ENCODE data around the gene SMTN. TPM values are rescaled to one million over a fixed set of nuclear protein-coding genes. Genes with fewer than 3 reads are reported as not detected.

SMTN gene
- total RNA-seq, 3 donors from 2014 or later (not counting 1 experiment from before 2014, with no cell fraction given) = 2.1 to 4.3 (median 3.6) TPM

GRCh38 chr22:31126869-31127175 lies 45.7 kb downstream of the SMTN start:
- intact Hi-C loops (cut with micrococcal nuclease) = no loop called here
- H3K4me1 Mint-ChIP-seq = no peaks in the 10 kb centered on the region
- no peaks in the 10 kb centered on the region for H3K36me3 Mint-ChIP-seq
- ATAC-seq (no peak), DNase-seq (no peak)
- no peak overlapping the region for H3K27ac Mint-ChIP-seq
- H3K4me3 Mint-ChIP-seq = no peak overlapping the region
- Histone ChIP-seq H3K4me3 (ENCODE audit: low read length) (no peak overlapping the region), H3K4me1 (ENCODE audit: control insufficient read depth, insufficient read depth, low read length) (no peaks in the 10 kb centered on the region), H3K27ac (ENCODE audit: low read length) (no peak overlapping the region), H3K36me3 (ENCODE audit: control insufficient read depth, insufficient read depth, low read length) (no peaks in the 10 kb centered on the region), H3K9me3 (ENCODE audit: control insufficient read depth, insufficient read depth, low read length) (no peaks in the 10 kb centered on the region), H3K27me3 (ENCODE audit: control insufficient read depth, insufficient read depth, low read length) (no peaks in the 10 kb centered on the region)
- H3K27me3 Mint-ChIP-seq (ENCODE audit: low read depth in 2 of 2) = no peaks in the 10 kb centered on the region
- no peaks in the 10 kb centered on the region for H3K9me3 Mint-ChIP-seq
- no peak for TF ChIP-seq CTCF (IDR thresholded peaks at IDR 0.05)
- WGBS (ENCODE audit: insufficient coverage) = 84% methylated on average over 12 of the region's 13 CpGs

- ATAC-seq (no peak), DNase-seq (no peak)
- no peak overlapping the region for H3K27ac Mint-ChIP-seq
- Histone ChIP-seq H3K9me3 (ENCODE audit: control insufficient read depth, insufficient read depth, low read length) (no peaks in the 10 kb centered on the region), H3K36me3 (ENCODE audit: control insufficient read depth, insufficient read depth, low read length) (no peaks in the 10 kb centered on the region), H3K4me3 (ENCODE audit: low read length) (no peak overlapping the region), H3K27me3 (ENCODE audit: control insufficient read depth, insufficient read depth, low read length) (no peaks in the 10 kb centered on the region), H3K4me1 (ENCODE audit: control insufficient read depth, insufficient read depth, low read length) (no peaks in the 10 kb centered on the region), H3K27ac (ENCODE audit: low read length) (no peak overlapping the region)
- no peaks in the 10 kb centered on the region for H3K27me3 Mint-ChIP-seq (ENCODE audit: low read depth in 2 of 2)
- no peak overlapping the region for H3K4me3 Mint-ChIP-seq
- H3K4me1 Mint-ChIP-seq = no peaks in the 10 kb centered on the region
- H3K9me3 Mint-ChIP-seq = no peaks in the 10 kb centered on the region
- intact Hi-C loops (cut with micrococcal nuclease) = no loop called here
- 51% methylated on average over 19 of the region's 19 CpGs for WGBS (ENCODE audit: insufficient coverage)
- TF ChIP-seq CTCF (IDR thresholded peaks at IDR 0.05) = no peak
- no peaks in the 10 kb centered on the region for H3K36me3 Mint-ChIP-seq
Observed at GRCh38 chr22:31127181-31127772, 46.2 kb downstream of the SMTN start.

GRCh38 chr22:31128156-31128555 lies 47.0 kb downstream of the SMTN start:
- ATAC-seq (no peak), DNase-seq (no peak)
- 87% methylated on average over 7 of the region's 7 CpGs for WGBS (ENCODE audit: insufficient coverage)
- Histone ChIP-seq H3K27me3 (ENCODE audit: control insufficient read depth, insufficient read depth, low read length) (no peaks in the 10 kb centered on the region), H3K27ac (ENCODE audit: low read length) (no peak overlapping the region), H3K36me3 (ENCODE audit: control insufficient read depth, insufficient read depth, low read length) (no peaks in the 10 kb centered on the region), H3K4me3 (ENCODE audit: low read length) (no peak overlapping the region), H3K9me3 (ENCODE audit: control insufficient read depth, insufficient read depth, low read length) (no peaks in the 10 kb centered on the region), H3K4me1 (ENCODE audit: control insufficient read depth, insufficient read depth, low read length) (no peaks in the 10 kb centered on the region)
- intact Hi-C loops (cut with micrococcal nuclease) = no loop called here
- Mint-ChIP-seq H3K36me3 (no peaks in the 10 kb centered on the region), H3K27me3 (ENCODE audit: low read depth in 2 of 2) (no peaks in the 10 kb centered on the region), H3K9me3 (no peaks in the 10 kb centered on the region), H3K4me3 (no peak overlapping the region), H3K27ac (no peak overlapping the region), H3K4me1 (no peaks in the 10 kb centered on the region)
- no peak for TF ChIP-seq CTCF (IDR thresholded peaks at IDR 0.05)

- no peaks in the 10 kb centered on the region for H3K9me3 ChIP-seq (ENCODE audit: control insufficient read depth, insufficient read depth, low read length)
- no peak overlapping the region for H3K27ac ChIP-seq (ENCODE audit: low read length)
- H3K27me3 Mint-ChIP-seq (ENCODE audit: low read depth in 2 of 2) = no peaks in the 10 kb centered on the region
- TF ChIP-seq CTCF (IDR thresholded peaks at IDR 0.05) = no peak
- no peaks in the 10 kb centered on the region for H3K4me1 Mint-ChIP-seq
- H3K27me3 ChIP-seq (ENCODE audit: control insufficient read depth, insufficient read depth, low read length) = no peaks in the 10 kb centered on the region
- intact Hi-C loops (cut with micrococcal nuclease) = no loop called here
- H3K4me3 ChIP-seq (ENCODE audit: low read length) = no peak overlapping the region
- H3K36me3 Mint-ChIP-seq = no peaks in the 10 kb centered on the region
- no peak overlapping the region for H3K4me3 Mint-ChIP-seq
- no peaks in the 10 kb centered on the region for H3K4me1 ChIP-seq (ENCODE audit: control insufficient read depth, insufficient read depth, low read length)
- DNase-seq (no peak), ATAC-seq (no peak)
- H3K36me3 ChIP-seq (ENCODE audit: control insufficient read depth, insufficient read depth, low read length) = no peaks in the 10 kb centered on the region
- H3K9me3 Mint-ChIP-seq = no peaks in the 10 kb centered on the region
- H3K27ac Mint-ChIP-seq = no peak overlapping the region
- 90% methylated on average over 2 of the region's 2 CpGs for WGBS (ENCODE audit: insufficient coverage)
Observed at GRCh38 chr22:31130873-31131272, 49.8 kb downstream of the SMTN start.

Measured in natural killer cell (primary cell).